ENCODE results near the gene ROR1.

The ROR1 gene

DNA sequence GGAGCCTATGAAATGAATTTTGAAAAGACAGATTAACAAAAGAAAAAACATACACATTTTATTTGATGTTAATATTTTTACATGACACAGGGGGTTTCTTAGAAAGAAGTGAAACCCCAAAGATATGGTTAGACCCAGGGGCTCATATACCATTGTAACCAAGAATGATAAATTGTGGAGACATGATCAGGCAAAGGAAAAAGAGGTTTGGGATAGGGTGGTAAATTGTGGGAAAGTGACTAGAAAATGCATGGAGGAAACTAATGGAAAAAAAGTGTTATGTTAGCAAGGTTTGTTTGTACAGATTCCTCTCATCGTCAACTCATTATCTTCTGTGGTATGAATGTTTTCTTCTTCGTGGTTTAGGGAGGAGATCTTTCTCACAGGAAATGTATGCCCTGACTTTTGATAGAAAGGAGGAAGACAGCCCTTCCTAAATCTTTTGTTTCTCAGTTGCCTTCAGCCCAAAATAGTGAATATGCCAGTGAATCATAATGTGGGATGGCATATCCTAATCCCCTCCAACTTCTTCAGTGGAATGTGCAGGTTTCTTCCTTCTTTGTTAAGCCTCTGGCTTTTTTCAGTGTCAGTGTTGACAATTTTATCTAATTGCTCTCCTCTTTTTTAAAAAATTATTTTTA is 289.2 kb downstream of the ROR1 start:
- DNase-seq (ENCODE audit: low read depth) = peak; percentile 77
- no peak overlapping the region for H3K4me3 ChIP-seq (ENCODE audit: control insufficient read depth, low read depth, low read length)
- TF ChIP-seq, protein P1, sequence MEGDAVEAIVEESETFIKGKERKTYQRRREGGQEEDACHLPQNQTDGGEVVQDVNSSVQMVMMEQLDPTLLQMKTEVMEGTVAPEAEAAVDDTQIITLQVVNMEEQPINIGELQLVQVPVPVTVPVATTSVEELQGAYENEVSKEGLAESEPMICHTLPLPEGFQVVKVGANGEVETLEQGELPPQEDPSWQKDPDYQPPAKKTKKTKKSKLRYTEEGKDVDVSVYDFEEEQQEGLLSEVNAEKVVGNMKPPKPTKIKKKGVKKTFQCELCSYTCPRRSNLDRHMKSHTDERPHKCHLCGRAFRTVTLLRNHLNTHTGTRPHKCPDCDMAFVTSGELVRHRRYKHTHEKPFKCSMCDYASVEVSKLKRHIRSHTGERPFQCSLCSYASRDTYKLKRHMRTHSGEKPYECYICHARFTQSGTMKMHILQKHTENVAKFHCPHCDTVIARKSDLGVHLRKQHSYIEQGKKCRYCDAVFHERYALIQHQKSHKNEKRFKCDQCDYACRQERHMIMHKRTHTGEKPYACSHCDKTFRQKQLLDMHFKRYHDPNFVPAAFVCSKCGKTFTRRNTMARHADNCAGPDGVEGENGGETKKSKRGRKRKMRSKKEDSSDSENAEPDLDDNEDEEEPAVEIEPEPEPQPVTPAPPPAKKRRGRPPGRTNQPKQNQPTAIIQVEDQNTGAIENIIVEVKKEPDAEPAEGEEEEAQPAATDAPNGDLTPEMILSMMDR (conservative IDR thresholded peaks at IDR 0.05; ENCODE audit: control insufficient read depth, insufficient read depth, low read depth, low read length) = no peak

DNA sequence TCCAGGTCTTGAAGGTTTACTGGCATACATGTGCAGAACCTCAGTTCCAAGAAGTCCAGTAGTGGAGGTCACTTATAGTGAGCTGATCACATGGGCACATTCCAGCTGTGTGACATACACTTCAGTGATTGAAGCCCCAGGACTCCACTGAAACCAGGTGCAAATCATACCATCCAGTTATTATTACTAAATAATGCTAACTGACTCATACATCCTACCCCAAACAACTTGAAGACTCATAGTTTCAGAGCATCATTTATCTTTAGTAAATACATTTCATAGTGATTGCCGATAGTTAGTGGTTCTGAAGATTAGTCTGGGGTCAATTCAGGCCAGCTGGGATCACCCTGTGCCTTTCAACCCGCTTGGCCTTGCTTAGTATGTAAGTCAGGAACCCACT is 291.8 kb downstream of the ROR1 start:
- DNase-seq (ENCODE audit: low read depth) = peak; percentile 74
- TF ChIP-seq, protein P1 (conservative IDR thresholded peaks at IDR 0.05; ENCODE audit: control insufficient read depth, insufficient read depth, low read depth, low read length) = no peak
- no peak overlapping the region for H3K4me3 ChIP-seq (ENCODE audit: control insufficient read depth, low read depth, low read length)

DNA sequence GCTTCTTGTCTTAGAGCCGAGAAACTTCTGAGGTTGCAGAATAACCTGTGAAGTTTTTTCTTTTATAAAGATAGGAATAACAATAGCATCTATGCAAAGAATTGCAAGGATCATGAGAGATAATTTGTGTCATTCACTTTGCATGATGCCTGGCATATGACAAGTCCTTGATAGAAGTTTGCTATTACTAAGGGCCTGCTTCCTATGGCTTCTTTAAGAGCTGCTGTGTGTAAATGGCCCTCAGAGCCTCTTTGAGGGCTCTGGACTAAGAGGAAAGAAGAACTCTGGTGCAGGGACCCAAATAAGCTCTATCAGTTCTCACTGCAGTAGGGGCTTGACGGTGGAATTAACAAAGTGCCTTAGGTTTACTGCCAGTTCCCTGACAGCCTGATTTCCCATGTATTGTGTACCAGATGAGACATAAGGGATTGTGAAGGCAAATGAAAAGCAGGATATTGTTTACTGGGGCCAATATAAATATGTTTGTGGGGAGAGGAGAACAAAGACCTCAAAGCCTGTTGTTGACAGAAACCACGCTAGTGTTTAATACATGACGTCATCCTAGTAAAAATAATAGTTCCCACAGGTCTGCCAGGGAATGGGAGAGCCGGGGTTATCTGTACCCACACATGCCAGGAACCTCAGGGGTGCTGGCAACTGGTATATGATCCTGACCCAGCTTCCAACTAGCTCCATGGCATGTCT is 298.4 kb downstream of the ROR1 start:
- TF ChIP-seq, protein P1 (conservative IDR thresholded peaks at IDR 0.05; ENCODE audit: control insufficient read depth, insufficient read depth, low read depth, low read length) = no peak
- H3K4me3 ChIP-seq (ENCODE audit: control insufficient read depth, low read depth, low read length) = no peak overlapping the region
- peak; percentile 77 for DNase-seq (ENCODE audit: low read depth)

DNA sequence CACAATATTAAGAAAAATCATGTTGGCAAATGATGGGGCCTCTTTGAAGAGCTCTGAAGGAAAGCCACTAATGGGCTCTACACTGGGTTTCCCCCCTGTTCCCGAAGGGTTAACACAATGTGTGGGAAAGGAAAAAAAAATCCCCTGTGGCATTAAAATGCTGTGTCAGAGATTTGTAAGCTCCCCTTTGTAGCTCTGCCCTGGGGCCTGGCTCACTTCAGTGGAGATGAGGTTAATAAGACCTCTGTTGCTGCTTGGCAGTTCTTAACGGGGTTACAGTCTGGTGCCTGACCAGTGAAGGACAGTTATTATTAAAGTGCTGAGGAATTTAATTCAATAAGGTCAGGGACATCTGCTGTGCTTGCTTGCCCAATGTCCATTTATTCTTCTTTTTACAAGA is 299.9 kb downstream of the ROR1 start:
- TF ChIP-seq, protein P1 (conservative IDR thresholded peaks at IDR 0.05; ENCODE audit: control insufficient read depth, insufficient read depth, low read depth, low read length) = no peak
- H3K4me3 ChIP-seq (ENCODE audit: control insufficient read depth, low read depth, low read length) = no peak overlapping the region
- peak; percentile 56 for DNase-seq (ENCODE audit: low read depth)

DNA sequence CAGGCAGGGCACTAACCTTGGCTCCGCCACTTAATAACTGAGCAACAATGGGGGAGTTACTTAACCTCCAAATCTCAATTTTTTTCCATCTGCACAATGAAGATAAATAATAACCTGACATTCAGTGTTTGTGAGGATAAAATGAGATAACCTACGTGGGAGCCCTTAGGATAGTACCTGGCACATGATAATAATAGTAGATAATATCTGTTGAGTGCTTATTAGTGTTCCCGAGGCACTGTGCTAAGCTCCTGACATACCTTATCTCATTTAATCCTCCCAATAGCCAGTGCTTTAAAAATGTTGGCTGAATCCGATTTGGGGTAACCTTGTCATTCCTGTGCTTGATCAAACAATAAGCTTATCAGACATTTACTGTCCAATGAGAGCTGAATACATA is 300.9 kb downstream of the ROR1 start:
- no peak for DNase-seq (ENCODE audit: low read depth)
- no peak overlapping the region for H3K4me3 ChIP-seq (ENCODE audit: control insufficient read depth, low read depth, low read length)
- TF ChIP-seq, protein P1 (conservative IDR thresholded peaks at IDR 0.05; ENCODE audit: control insufficient read depth, insufficient read depth, low read depth, low read length) = no peak

DNA sequence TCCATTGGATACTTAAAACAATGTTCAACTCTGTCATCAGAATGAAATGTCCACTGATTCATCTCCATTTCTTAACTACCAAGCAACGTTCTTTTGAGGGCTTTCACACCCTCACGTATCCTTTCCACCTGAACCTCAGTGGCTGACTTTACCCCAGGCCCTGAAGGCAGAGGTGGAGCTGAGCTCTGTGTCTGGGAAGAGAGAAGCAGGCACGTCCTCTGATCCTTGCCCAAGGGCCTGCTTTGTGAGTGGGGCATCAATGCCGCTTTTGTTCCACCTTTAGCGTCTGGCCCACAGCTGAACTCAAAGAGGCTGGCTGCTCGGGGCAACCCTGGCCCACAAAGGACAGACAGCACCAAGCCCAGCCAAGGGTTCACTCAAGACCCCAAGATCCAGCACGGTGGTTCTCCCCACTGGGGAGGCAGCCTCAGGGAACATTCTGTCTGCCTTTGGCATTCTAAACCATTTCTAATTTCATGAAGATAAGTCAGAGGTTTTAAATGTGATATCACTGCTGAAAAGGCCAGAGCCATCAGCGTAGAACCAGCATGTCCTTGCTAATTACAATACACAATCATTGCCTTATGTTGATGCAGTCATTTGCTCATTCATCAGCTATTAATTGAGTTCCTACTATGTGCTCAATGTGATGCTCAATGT is 303.6 kb downstream of the ROR1 start:
- TF ChIP-seq, protein P1 (conservative IDR thresholded peaks at IDR 0.05; ENCODE audit: control insufficient read depth, insufficient read depth, low read depth, low read length) = no peak
- no peak overlapping the region for H3K4me3 ChIP-seq (ENCODE audit: control insufficient read depth, low read depth, low read length)
- no peak for DNase-seq (ENCODE audit: low read depth)
